ENCODE measurements around the gene LACTB. TPM values are rescaled to one million over a fixed set of nuclear protein-coding genes. Genes with fewer than 3 reads are reported as not detected.
A peak's percentile ranks its signal among the peaks of the same experiment; 100 is the strongest.

Gene LACTB
- total RNA-seq, 1 experiment from 2014 or later = 17.2 TPM

DNA sequence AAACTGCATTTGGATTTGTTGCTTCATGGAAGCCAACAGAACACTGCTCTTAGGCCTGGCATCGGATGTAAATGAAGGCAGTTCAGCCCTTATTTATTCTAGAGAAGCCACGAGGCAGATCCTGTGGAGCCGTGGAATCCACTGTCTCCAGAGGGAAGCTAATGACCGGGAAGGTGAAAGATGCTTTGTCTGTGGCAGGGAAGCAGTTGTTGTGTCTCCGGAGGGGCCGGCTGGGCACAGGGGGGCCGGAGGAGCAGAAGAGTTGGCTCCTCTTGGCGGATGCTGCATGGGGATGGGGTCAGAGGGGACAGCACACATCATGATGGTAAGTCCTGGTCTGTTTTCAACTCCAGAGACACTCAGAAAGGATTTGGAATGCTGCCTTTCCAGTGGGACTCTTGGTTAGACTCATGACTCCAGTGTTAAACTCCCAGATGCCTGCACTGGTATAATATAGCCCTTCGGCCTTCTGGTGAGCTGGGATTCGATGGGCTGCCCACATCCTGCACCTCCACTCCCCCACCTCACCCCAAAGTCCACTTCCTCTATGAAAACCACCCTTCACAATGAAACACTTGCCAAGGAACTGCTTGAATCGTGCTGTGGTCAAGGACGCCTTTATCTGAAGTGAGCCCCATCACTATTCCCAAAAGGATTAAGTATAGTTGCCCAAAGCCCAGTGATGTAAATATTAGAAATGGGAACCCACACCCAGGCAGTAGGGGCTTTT is 45.5 kb upstream of the LACTB start:
- POLR2A ChIA-PET = interaction anchor here (0.7 to 1.7 kb wide), 4 partner anchors 13 to 267 kb away, joined by 4 to 6 read pairs (median 4); no protein-coding TSS in a partner anchor
- ATAC-seq (peak; percentile 3; the same call in 1 of the 2 replicates), DNase-seq (ENCODE audit: low spot score) (no peak)
- TF ChIP-seq MYBL2 (CRISPR knock-in tag; IDR thresholded peaks at IDR 0.05) = no peak
- H3K9me3 Mint-ChIP-seq = no peaks in the 10 kb centered on the region
- H3K4me1 Mint-ChIP-seq = peaks cover 76% of the 10 kb centered on the region
- H3K27ac Mint-ChIP-seq = peak overlapping the region; percentile 96
- peaks cover 12% of the 10 kb centered on the region for H3K36me3 Mint-ChIP-seq
- H3K27me3 Mint-ChIP-seq (ENCODE audit: low read depth) = no peaks in the 10 kb centered on the region
- CTCF ChIA-PET = interaction anchor here (2.9 to 4.0 kb wide), 2 partner anchors 13 to 28 kb away, joined by 6 to 27 read pairs; no protein-coding TSS in a partner anchor
- peak overlapping the region; percentile 39 for H3K4me3 Mint-ChIP-seq

GRCh38 chr15:63076714-63077046 is 45.0 kb upstream of the LACTB start:
- H3K4me3 Mint-ChIP-seq = no peak overlapping the region
- POLR2A ChIA-PET = interaction anchor here (1.1 to 1.7 kb wide), 2 partner anchors 12 to 29 kb away, joined by 4 to 6 read pairs; no protein-coding TSS in a partner anchor
- H3K9me3 Mint-ChIP-seq = no peaks in the 10 kb centered on the region
- TF ChIP-seq, protein P1, sequence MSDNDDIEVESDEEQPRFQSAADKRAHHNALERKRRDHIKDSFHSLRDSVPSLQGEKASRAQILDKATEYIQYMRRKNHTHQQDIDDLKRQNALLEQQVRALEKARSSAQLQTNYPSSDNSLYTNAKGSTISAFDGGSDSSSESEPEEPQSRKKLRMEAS (CRISPR knock-in tag; IDR thresholded peaks at IDR 0.05) = peak; percentile 70
- TF ChIP-seq ARID4B (CRISPR knock-in tag; IDR thresholded peaks at IDR 0.05; ENCODE audit: borderline replicate concordance) = 0 out of 2 replicates have a peak, but pooled peaks have one; percentile 50
- peak; percentile 36; the same call in 1 of the 2 replicates for TF ChIP-seq FOXP4 (CRISPR knock-in tag; IDR thresholded peaks at IDR 0.05)
- TF ChIP-seq PRRX2 (CRISPR knock-in tag; IDR thresholded peaks at IDR 0.05) = no peak
- no peak for TF ChIP-seq OVOL2 (CRISPR knock-in tag; IDR thresholded peaks at IDR 0.05; ENCODE audit: borderline replicate concordance)
- no peak for TF ChIP-seq ZNF425 (CRISPR knock-in tag; conservative IDR thresholded peaks at IDR 0.05)
- TF ChIP-seq, protein P2, sequence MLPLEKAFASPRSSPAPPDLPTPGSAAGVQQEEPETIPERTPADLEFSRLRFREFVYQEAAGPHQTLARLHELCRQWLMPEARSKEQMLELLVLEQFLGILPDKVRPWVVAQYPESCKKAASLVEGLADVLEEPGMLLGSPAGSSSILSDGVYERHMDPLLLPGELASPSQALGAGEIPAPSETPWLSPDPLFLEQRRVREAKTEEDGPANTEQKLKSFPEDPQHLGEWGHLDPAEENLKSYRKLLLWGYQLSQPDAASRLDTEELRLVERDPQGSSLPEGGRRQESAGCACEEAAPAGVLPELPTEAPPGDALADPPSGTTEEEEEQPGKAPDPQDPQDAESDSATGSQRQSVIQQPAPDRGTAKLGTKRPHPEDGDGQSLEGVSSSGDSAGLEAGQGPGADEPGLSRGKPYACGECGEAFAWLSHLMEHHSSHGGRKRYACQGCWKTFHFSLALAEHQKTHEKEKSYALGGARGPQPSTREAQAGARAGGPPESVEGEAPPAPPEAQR (CRISPR knock-in tag; IDR thresholded peaks at IDR 0.05) = no peak
- peak; percentile 91 for TF ChIP-seq ETV6 (CRISPR knock-in tag; IDR thresholded peaks at IDR 0.05)
- TF ChIP-seq, protein P3, sequence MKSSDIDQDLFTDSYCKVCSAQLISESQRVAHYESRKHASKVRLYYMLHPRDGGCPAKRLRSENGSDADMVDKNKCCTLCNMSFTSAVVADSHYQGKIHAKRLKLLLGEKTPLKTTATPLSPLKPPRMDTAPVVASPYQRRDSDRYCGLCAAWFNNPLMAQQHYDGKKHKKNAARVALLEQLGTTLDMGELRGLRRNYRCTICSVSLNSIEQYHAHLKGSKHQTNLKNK (CRISPR knock-in tag; IDR thresholded peaks at IDR 0.05) = no peak
- no peak for TF ChIP-seq RORB (CRISPR knock-in tag; IDR thresholded peaks at IDR 0.05)
- no peak for TF ChIP-seq NFYB (CRISPR knock-in tag; conservative IDR thresholded peaks at IDR 0.05; ENCODE audit: low read depth)
- TF ChIP-seq ELF4 (CRISPR knock-in tag; IDR thresholded peaks at IDR 0.05; ENCODE audit: low read depth) = no peak
- TF ChIP-seq ZNF281 (CRISPR knock-in tag; IDR thresholded peaks at IDR 0.05) = no peak
- 0 out of 2 replicates have a peak, but pooled peaks have one; percentile 25 for TF ChIP-seq FOXK1 (CRISPR knock-in tag; IDR thresholded peaks at IDR 0.05)
- no peak for TF ChIP-seq HMGXB4 (CRISPR knock-in tag; IDR thresholded peaks at IDR 0.05)
- TF ChIP-seq NFE2L1 (CRISPR knock-in tag; IDR thresholded peaks at IDR 0.05) = no peak
- peak; percentile 57; the same call in 1 of the 2 replicates for TF ChIP-seq ZNF121 (CRISPR knock-in tag; IDR thresholded peaks at IDR 0.05)

More at GRCh38 chr15:63076714-63077046, 45.0 kb upstream of the LACTB start:
- ATAC-seq = peak; percentile 63
- peak overlapping the region; percentile 96 for H3K27ac Mint-ChIP-seq
- no peaks in the 10 kb centered on the region for H3K27me3 Mint-ChIP-seq (ENCODE audit: low read depth)
- H3K36me3 Mint-ChIP-seq = peaks cover 8% of the 10 kb centered on the region; the same call in 1 of the 2 replicates
- DNase-seq (ENCODE audit: low spot score) = peak; percentile 43
- CTCF ChIA-PET = interaction anchor here (2.9 to 4.0 kb wide), 2 partner anchors 13 to 29 kb away, joined by 6 to 27 read pairs; no protein-coding TSS in a partner anchor
- peaks cover 79% of the 10 kb centered on the region for H3K4me1 Mint-ChIP-seq
